LoVo (cell line): ENCODE measurements around the gene CCDC69.
"Not testable (repeated sequence)": the region's sequence is repeated elsewhere in the genome, so short reads cannot be mapped to it uniquely, and the experiment has no call there.

Experiments
- DNase-seq: peaks from one replicate; pipeline ENCODE4 v3.0.0-alpha.2; 2016; ENCODE audit warnings: low spot score

The CCDC69 gene

GRCh38 chr5:151192626-151193025 lies 31.3 kb downstream of the CCDC69 start:
- DNase-seq = no peak

- no peak for DNase-seq
Measured at GRCh38 chr5:151191661-151192060, 32.2 kb downstream of the CCDC69 start.

GRCh38 chr5:151189151-151189550 lies 34.7 kb downstream of the CCDC69 start:
- no peak for DNase-seq

- DNase-seq = no peak
Measured at GRCh38 chr5:151186538-151186937, 37.4 kb downstream of the CCDC69 start.

- no peak for DNase-seq
Measured at GRCh38 chr5:151186052-151186451, 37.8 kb downstream of the CCDC69 start.

GRCh38 chr5:151184316-151185042 lies 39.4 kb downstream of the CCDC69 start:
- no peak for DNase-seq

- no peak for DNase-seq
Measured at GRCh38 chr5:151183456-151184245, 40.2 kb downstream of the CCDC69 start.

GRCh38 chr5:151182976-151183375 lies 40.9 kb downstream of the CCDC69 start:
- DNase-seq = no peak

GRCh38 chr5:151182524-151182900 lies 41.4 kb downstream of the CCDC69 start:
- DNase-seq = no peak

GRCh38 chr5:151181818-151182523 lies 41.9 kb downstream of the CCDC69 start:
- no peak for DNase-seq

GRCh38 chr5:151180291-151180690 lies 43.6 kb downstream of the CCDC69 start:
- no peak for DNase-seq

- DNase-seq = no peak
Measured at GRCh38 chr5:151179489-151179840, 44.4 kb downstream of the CCDC69 start.

GRCh38 chr5:151178777-151179488 lies 45.0 kb downstream of the CCDC69 start:
- DNase-seq = no peak

GRCh38 chr5:151178372-151178771 lies 45.5 kb downstream of the CCDC69 start:
- no peak for DNase-seq

- DNase-seq = not testable (repeated sequence)
Measured at GRCh38 chr5:151176268-151176667, 47.6 kb downstream of the CCDC69 start.

GRCh38 chr5:151174612-151175101 lies 49.2 kb downstream of the CCDC69 start:
- DNase-seq = no peak

GRCh38 chr5:151173711-151174611 lies 49.9 kb downstream of the CCDC69 start:
- DNase-seq = no peak

- no peak for DNase-seq
Measured at GRCh38 chr5:151171529-151171928, 52.4 kb downstream of the CCDC69 start.

GRCh38 chr5:151168602-151169344 lies 55.1 kb downstream of the CCDC69 start:
- DNase-seq = no peak

GRCh38 chr5:151167022-151167421 lies 56.9 kb downstream of the CCDC69 start:
- no peak for DNase-seq
